Stomach (tissue), 4 donors: ENCODE measurements around the gene KANK3.

ENCODE experiments used
- EP300 ChIP-seq: sonication (generic); formaldehyde crosslinking; IDR thresholded peaks from one replicate; pipeline ENCODE4 v1.6.1; 2017; ENCODE audit warnings: antibody characterized with exemption
- POLR2A ChIP-seq, 4 donors: fragments of 450-650 bp; IDR thresholded peaks; one replicate each; pipeline ENCODE4 v1.6.1; 2016; ENCODE audit warnings: antibody characterized with exemption in 4 of 4, control low read depth in 2 of 4, mild to moderate bottlenecking in 1 of 4, moderate library complexity in 1 of 4
- POLR2AphosphoS5 ChIP-seq, 3 donors: sonication (generic); formaldehyde crosslinking; IDR thresholded peaks; one replicate each; pipeline ENCODE4 v1.6.1; 2016; ENCODE audit warnings: antibody characterized with exemption in 3 of 3
- TF ChIP-seq, protein P1 (sequence below), 7 experiments: fragments of 450-650 bp in 4 of 7; fragments of 200-600 bp in 3 of 7; sonication (generic) in 3 of 7; IDR thresholded peaks; one replicate each; pipeline ENCODE4 v1.5.1; 2016 to 2019; ENCODE audit warnings: antibody characterized with exemption in 7 of 7, control low read depth in 2 of 7, mild to moderate bottlenecking in 1 of 7

DNA sequence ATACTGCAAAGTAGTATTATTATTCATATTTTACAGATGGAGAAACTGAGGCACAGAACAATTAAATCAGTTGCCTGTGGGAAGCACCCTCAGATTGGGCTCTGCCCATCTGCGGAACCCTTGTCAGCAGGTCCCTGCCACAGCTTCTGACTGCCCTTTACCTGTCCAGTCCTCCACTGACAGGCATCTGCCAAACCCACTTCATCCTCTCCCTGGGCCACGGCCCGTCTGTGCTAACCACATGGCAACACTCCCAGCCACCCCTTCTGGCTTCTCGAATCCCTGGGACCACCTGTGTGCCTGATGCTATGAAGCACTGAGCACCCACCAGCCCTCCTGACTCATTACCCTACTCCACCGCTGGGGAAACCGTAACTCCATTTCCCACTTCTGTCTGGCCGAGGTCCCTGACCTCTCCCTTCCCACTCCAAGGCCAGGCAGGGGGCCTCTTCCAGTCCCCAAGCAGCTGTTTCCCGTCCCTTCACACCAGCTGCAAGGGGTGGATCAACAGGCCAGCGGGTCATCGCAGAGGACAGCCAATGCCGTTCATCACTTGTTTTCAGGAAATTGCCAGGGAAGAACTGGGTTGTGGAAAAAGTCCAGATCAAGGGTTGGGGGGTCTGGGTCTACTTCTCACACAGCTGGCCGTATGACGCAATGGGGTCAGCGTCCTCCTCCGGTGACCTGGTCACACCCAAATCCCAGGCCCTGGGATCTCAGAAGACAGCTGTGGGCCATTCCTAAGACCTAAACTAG lies 2.5 kb downstream of the KANK3 start:
- TF ChIP-seq POLR2AphosphoS5 (IDR thresholded peaks at IDR 0.05) (peak; percentile 21 to 66 (median 60)), EP300 (peak; percentile 70), POLR2A (IDR thresholded peaks at IDR 0.05) (no peak)
- TF ChIP-seq, protein P1, sequence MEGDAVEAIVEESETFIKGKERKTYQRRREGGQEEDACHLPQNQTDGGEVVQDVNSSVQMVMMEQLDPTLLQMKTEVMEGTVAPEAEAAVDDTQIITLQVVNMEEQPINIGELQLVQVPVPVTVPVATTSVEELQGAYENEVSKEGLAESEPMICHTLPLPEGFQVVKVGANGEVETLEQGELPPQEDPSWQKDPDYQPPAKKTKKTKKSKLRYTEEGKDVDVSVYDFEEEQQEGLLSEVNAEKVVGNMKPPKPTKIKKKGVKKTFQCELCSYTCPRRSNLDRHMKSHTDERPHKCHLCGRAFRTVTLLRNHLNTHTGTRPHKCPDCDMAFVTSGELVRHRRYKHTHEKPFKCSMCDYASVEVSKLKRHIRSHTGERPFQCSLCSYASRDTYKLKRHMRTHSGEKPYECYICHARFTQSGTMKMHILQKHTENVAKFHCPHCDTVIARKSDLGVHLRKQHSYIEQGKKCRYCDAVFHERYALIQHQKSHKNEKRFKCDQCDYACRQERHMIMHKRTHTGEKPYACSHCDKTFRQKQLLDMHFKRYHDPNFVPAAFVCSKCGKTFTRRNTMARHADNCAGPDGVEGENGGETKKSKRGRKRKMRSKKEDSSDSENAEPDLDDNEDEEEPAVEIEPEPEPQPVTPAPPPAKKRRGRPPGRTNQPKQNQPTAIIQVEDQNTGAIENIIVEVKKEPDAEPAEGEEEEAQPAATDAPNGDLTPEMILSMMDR (IDR thresholded peaks at IDR 0.05): no peak
